Cardiac septum (tissue), 1 donor: ENCODE measurements around the gene CDC42BPA. TPM values are rescaled to one million over a fixed set of nuclear protein-coding genes. Genes with fewer than 3 reads are reported as not detected.

ENCODE experiments used
- DNase-seq: peaks from one replicate; pipeline ENCODE4 v3.0.0-alpha.2; 2020; ENCODE audit warnings: low spot score
- intact Hi-C: fragments of 100-400 bp; cut with DNase I; formaldehyde crosslinking; loops from one replicate; pipeline ENCODE4 v1.14.0; 2022
- total RNA-seq: library from RNA; stranded (reverse); fragmentation: NEBNext Ultra II Directional; extraction: Animal tissue kit (Norgen Biotek cat#: 25700); gene quantifications from one replicate; pipeline ENCODE4 v1.2.1, GENCODE V29; 2021
- donor health status: DM: no; HTN: no; CAD: no.

CDC42BPA gene
- total RNA-seq, 1 donor from 2014 or later, result 33.5 TPM

DNA sequence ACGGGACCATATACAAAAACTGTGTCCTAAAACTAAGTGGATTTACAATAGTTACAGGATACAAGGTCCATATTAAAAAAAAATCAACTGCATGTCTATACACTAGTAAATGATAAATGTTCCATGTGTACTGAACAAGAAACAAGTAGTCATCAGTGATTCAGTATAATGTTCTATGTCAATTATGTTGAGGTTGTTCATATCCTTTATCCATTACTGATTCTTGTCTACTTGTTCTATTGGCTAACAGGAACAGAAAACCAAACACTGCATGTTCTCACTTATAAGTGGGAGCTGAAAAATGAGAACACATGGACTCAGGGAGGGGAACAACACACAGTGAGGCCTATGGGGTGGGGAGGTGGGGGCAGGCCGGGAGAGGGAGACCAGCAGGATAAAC is 90.5 kb downstream of the CDC42BPA start:
- intact Hi-C loops, result no loop called here
- DNase-seq, result no peak

DNA sequence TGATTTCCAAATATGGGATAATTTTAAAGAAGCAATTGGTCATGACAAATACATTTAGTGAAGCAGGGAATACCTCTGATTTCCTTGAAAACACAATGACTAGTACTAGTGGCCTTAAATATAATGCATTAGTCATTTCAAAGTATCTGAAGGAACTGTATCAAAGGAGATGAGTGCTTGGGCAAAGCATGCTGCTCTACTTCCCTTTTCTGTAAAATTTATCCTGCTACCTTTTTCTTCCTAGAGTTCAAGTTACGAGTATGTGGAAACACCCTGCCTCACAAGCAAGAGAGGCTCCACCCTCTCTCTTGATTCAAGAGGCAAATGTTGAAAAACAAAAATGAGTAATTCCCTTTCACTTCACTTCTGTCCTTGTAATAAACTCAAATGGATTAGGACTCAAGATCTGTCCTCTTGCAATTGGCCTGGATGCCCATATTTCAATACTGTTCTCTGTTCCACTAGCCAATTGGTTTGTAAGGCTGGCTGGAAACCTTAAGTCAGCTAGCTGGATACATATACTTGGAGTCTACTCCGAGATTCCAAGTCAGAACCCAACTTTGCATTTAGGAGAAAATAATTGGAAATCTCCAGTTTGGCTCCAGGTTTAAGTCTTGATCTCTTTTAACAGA is 92.5 kb downstream of the CDC42BPA start:
- intact Hi-C loops, result no loop called here
- DNase-seq, result no peak

DNA sequence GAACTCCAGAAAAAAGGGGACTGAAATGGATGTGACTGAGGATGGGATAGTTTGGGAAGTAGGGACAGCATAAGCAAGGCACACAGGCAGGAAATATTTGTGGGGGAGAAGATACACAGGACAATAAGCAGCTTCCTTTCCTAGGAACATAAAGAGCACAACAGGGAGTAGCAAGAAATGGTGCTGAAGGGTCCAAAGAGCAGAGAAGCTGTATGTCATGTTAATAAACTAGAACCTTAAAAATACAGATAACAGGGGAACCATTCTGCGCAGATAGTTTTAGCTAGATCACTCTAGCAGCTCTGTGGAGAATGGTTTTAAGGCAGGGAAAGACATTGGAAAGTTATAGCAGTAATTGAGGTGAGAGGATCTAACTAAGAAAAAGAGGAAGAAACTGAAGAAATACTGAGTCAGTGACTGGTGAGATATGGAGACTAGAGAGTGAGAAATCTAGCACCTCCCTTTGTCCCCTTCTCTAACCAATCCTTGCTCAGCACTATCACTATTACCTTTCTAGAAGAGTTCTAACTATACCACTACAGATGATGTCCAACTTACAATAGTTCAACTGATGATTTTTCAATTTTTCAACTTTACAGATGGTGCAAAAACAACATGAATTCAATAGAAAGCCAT is 95.0 kb downstream of the CDC42BPA start:
- intact Hi-C loops, result no loop called here
- DNase-seq, result no peak

DNA sequence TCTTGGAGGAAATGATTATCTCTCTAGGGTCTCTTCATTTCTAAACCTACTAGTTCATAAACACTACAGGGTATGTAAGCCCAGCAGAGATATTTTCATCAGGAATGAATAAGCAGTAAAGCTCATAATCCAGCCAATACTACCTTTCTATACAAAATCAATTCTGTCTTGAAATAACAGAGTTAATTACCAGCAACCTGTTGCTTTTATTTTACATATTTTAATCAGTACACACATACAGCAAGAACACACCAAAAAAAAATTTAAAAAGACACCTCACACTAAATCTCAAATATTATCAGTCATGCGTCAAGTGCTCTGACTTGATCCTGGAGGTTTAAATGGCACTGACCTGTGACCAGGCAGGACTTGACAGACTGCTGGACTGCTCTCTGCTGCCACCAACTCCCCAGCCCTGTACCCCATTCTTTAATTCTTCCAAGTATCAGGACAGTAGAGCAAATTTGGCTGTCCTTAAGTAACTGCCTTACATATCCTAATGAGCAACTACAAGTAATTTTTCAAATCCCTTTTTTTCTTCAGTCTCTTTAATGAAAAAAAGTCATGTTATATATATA is 98.5 kb downstream of the CDC42BPA start:
- DNase-seq, result no peak
- intact Hi-C loops, result no loop called here

DNA sequence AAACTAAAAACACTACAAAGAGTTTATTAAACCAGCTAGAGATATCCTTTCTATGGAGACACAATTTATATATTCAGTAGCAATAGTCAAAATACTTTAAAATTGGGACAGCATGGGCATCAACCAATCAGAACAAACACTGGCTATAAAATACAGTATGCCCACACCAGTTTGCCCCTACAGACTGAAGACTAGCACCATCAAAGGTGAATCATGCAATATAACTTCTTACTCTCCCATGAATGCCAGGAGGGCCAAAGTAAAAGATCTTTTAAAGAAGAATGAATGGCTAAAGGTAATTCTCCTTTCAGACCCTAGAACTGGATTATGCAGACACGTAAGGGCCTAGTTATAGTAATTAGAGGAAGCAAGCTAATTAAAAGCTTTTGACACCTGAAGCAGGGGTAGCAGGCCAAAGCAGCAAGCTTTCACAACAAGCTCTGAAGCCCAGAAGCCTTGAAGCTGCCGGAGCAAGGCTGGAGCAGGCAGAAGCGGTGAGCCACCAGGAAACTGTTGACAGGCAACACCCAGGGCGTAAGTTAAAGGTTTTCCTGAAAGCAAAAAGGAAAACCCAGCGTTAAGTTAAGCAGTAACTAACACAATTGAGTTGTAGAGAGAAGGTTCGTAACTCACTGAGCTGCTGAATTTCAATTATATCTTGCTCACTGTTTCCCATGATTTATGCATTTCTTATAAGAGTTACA is 99.3 kb downstream of the CDC42BPA start:
- intact Hi-C loops, result no loop called here
- no peak for DNase-seq

DNA sequence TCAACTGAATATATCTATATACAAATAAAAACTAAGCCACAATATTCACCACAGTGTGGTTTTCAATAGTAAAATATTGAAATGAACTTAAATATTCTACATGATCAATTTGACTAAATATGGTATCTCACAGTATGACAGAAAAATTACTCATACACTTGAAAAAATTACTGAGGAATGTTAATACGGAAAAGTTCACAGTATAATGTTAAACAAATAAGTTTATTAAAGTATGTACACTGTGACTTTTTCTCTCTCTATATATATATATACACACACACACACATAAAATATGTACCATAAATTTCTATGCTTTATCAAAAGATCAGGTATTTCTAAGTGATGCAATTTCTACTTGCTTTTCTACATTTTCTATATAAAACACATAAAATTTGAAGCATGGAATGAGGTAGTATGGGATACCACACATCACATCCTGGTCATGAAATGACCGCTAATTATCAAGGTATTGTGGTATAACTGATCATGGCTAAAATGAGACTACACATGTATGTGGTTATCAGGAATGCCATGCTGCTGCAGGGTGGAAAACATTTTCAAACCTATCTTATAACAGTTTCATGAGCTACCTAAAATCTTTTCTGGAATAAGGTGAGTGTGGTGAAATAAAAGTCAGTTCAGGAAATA is 102.3 kb downstream of the CDC42BPA start:
- no peak for DNase-seq
- intact Hi-C loops, result no loop called here

DNA sequence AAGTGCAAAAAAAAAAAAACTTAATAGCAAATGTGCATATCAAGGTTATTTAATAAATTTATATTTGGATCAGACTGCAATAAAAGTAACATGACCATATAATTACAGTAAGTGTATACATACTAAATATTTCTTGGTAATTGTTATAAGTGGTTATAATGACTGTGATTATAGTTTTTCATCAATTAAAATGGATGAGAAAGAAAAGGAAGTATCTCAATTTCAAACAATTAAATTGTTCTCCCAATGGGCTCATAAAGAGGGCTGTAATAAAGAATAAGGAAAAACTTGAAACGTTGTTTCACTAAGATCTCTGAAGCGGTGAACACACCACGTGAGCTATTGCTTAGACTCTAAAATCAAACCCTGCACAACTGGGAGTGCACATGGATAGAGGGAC is 104.1 kb downstream of the CDC42BPA start:
- intact Hi-C loops, result no loop called here
- no peak for DNase-seq

DNA sequence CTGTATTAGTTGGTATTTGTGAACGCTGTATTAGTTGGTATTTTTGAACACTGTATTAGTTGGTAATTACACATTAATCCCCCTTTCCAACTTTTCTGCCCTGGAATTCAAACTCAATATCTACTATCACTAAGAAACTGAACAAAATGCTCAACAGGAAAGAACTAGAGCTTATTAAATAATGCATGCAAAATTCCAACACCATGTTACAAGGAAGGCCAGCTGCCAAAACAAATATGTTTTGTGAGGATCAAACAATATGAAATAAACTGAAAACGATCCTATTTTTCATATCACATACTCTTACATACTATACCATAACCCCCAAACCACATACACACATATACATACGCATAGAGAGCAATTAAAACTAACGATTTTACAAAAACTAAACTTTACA is 104.9 kb downstream of the CDC42BPA start:
- intact Hi-C loops, result no loop called here
- no peak for DNase-seq

DNA sequence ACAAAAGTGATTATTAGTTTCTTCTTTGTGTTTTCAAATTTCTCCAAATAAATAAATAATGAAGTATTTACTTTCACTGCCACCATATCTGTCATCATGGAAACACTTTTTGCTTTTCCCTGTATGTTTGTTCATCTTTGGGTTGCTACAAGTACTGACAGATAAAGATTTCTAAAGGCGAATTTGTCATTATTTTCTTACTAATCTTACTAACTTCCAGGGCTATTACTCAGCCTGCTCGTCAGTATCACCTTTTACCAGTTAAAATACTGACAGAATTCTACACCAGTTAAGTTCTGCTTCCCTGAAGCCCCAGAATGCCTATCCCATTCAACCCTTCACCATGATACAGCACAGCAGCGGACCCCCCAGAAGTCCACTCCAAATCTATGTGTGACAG is 106.1 kb downstream of the CDC42BPA start:
- intact Hi-C loops, result no loop called here
- DNase-seq, result no peak

DNA sequence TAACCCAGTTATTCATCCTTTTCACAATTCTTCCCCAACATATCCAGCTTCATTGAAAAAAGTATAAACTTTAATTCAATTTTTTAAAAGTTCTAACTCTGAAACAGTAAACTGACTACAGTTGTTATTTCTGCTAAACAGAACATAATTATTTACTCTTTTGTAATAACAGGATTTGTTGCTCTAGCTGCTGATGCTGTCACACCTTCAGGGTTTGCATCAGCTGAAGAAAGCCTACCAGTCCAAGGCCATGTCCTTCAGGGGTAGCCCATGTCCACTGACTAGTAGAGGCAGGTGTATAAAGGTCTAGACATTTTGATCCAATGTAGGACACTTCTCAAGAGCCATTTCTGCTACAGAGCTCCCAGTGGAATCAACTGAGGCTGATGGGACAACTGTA is 107.7 kb downstream of the CDC42BPA start:
- intact Hi-C loops, result no loop called here
- DNase-seq, result no peak

DNA sequence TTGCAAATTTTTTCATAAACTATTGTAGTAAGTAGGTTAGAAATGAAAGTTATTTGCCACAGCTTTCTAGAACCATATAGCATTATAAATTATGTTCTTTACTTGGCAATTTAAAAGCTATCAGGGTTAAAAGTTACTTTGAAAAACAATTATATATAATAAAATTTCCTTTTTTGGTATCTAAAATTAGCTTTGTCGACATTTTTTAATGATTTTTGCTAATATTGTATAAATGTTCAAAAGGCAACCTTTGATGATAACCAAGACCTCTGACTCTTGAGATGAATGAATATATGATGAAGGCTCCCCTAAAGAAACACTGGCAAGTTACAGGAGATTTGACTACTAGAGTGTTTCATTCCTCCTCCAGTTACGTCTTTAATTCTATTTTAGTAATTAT is 121.2 kb downstream of the CDC42BPA start:
- intact Hi-C loops, result no loop called here
- no peak for DNase-seq

DNA sequence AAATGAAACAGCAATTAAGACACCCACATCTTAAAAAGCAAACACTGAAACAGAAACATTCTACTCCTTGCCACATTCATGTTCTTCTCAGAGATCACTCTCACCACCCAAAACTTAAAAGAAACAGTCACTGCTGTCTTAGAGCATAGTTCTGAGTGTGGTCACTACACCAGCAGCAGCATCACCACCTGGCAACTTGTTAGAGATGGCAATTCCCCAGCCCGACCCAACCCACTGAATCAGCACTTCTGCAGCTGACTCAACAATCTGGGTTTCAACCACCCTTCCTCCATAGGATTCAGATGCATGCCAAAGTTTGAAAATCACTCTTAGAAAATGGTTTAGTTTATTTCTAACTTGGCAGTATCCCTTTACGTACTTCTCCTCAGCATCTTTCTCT is 126.1 kb downstream of the CDC42BPA start:
- intact Hi-C loops, result no loop called here
- no peak for DNase-seq

DNA sequence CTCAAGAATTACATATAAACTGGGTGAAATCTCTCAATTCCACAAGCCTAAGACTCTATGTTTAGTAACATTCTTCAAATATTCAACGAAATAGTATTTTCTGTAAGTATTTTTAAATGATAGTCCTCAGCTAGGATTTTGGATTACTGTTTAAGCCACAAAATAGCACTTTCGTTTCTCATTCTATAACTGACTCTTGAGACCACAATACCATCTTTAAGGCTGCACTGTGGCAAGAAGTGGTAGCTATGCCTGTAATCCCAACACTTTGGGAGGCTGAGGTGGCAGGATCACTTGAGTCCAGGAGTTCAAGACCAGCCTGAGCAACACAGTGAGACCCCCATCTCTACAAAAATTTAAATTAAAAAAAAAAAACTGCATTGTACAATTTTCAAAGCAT is 126.7 kb downstream of the CDC42BPA start:
- intact Hi-C loops, result no loop called here
- no peak for DNase-seq

DNA sequence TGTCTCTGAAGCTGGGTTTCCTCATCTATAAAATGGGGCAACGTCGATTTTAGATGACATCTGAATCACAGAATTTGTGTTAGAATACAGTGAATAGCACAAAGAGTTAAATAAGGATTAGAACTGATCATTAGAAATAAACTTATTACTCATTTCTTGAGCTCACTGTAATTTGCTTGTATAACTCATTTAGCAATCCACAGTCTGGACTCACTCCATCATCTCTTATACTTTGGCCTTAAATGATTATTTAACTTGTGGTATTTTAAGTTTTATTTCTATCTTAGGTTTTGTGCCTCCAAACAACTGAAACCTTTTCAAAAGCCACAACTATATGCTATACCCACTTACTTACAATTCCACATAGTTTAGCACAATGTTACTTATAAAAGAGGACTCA is 128.0 kb downstream of the CDC42BPA start:
- intact Hi-C loops, result no loop called here
- DNase-seq, result no peak

DNA sequence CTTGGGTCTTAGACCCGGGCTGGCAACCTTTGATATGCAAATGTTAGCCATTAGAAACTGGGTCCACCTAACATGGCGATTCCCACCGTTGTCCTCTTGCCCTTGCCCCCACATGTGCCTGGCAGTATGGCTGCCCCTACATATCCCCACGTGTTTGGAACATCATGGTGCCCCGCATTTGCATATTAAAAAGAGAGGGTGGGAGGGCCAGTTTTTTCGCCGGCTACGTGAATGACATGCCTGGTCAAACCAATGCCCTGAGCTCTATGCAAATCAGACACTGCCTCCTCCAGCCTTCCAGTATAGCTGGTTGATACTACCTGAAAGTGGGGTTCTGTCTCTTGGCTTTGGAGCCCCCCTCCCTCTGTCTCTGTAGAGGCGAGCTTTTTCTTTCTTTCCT is 133.0 kb downstream of the CDC42BPA start:
- intact Hi-C loops, result no loop called here
- DNase-seq, result no peak

DNA sequence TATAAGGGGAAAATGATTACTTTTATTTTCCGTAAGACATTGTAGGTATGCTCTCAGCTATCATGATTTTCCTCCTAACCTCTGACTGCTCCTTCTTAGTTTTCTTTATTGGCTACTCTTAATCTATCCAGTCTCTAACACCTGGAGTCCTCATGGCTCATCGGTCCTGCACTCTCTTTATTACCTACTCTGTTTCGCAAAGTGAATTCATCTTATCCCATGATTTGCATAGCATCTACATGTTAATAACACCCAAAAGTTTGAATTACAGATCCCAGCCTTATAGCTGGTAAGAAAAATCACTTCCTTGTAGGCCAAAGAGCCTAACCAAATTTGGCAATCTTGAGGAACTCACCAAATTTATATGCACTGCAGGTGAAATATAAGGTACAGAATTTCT is 136.3 kb downstream of the CDC42BPA start:
- no peak for DNase-seq
- intact Hi-C loops, result no loop called here

DNA sequence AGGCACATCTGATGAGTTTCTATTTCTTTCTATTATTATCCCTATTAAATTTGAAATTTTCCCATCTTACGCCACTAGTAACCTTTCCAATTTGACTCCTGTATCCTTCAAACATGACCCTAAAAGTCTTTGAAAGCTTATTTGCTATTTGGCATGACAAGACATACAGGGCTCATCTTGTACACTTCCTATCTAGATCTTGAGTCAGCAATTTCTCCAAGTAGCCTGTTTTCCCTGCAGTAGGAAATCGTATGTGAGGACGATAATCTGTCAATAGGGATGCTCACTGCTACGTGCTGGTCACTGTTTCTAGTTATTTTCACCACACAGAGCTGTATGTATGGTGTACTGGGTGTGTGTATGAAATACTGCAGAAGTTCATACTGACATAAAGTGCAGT is 142.7 kb downstream of the CDC42BPA start:
- intact Hi-C loops, result no loop called here
- DNase-seq, result no peak

DNA sequence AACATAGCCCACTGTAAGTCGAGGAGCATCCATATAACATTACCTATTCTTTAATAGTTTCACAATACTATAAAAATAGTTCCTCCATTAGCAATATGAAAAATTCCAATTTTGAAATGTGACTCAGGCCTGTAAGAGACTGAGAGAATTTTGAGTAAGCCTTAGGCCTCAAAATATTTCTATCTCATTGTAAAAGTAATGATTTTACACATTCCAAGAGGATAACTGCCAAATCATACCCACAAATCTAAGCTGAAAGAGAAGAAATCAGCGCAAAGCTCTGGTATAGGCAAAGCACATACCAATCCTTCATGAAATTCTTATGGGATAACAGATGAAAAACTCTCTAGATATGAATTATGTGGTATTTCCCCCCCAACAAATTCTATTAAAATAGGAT is 144.1 kb downstream of the CDC42BPA start:
- DNase-seq, result no peak
- intact Hi-C loops, result no loop called here

DNA sequence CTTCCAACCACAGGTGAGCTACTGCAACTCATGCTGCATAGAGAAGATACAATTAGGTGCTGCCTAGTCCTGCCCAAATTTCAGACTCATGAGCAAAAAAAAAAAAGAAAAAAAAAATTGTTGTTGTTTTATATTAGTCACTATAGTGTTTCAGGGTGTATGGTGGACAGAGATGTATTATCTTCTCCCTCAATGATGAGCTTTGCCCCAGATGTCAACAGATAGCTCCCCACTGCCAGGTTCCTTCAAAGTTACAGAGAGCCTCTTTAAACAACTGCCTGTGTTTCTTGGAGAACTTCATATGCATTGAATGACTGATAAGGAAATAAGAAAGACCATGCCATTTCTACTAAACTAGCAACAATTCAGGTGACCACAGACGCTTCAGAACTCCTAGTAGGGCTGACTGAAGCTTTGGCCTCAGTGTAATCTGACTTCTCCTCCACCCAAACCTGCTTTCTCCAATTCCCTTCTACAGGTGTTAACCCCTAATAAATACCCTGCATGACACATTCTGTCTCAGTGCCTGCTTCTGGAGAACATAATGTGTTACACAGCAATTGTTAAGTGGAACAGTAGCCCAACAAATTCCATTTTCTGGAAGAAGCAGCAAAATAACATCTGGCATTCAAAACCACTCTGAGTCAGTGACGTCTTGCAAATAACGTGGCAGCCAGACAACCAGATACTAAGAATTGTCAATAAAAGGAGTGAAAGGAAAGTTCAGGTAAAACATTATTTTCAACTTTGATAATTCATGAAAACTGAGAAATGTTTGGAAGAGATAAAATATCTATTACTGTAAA is 147.7 kb downstream of the CDC42BPA start:
- no peak for DNase-seq
- intact Hi-C loops, result no loop called here

DNA sequence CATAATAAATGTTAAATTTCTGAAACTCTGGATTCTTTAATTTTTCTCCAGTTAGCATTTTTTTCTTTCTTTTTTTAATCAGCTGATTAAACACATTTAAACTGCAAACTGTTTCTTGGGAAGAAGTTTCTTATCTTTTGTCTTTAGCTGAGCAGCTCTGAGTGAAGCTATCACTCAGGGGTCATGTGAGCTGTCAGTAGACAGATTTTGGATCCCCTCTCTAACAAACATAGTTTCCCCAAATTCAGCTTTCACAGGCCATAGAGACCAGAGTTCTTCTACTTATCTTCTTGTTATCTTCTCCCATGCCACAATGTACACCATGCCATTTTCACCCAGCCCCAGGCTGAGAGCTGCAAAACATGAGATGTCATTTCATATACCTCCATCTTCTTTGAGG is 148.9 kb downstream of the CDC42BPA start:
- intact Hi-C loops, result no loop called here
- no peak for DNase-seq
